Fibroblast of skin of left quadriceps (primary cell): ENCODE results near the gene TARS3.

Experiments
- DNase-seq, 2 experiments: peaks; one replicate each; pipeline ENCODE4 v3.0.0-alpha.2; 2013; ENCODE audit warnings: low read depth in 2 of 2

TARS3 gene

DNA sequence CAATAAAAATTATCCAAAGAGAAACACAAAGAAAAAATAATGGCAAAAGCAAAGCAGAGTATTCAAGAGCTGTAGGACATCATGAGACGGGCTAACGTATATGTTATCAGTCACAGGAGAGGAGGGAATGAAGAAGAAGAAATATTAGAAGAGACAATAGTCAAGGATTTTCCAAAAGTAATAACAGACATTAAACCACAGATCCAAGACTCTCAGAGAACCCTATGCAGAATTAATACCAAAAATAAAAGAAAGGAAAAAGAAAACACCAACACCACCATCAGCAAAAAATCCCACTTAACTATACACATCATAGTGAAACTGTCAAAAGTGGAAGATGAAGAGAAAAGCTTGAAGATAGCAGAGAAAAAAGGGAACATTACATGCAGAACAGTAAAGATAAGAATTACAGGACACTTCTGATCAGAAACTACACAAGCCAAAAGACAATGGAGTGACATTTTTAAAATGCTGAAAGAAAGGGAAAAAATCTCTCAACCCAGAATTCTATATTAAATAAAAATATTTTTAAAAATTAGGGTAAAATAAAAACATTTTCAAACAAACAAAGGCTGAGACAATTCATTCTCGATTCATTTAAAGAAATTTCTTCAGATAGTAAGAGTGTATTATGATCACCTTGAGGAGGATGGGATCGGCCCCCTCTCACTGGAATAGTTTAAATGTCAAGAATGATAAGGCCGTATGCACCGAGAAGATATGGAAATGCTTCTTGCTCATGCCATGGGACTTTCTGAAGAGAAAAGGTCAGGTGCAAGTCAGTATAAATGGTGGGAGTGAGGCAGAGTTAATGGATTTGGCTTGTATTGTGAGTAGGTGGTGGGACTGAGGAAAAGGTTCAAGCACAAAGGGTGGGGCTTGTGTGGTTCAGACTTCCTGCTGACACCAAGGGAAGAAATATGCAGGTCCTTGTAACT is 100.6 kb downstream of the TARS3 start:
- no peak for DNase-seq

DNA sequence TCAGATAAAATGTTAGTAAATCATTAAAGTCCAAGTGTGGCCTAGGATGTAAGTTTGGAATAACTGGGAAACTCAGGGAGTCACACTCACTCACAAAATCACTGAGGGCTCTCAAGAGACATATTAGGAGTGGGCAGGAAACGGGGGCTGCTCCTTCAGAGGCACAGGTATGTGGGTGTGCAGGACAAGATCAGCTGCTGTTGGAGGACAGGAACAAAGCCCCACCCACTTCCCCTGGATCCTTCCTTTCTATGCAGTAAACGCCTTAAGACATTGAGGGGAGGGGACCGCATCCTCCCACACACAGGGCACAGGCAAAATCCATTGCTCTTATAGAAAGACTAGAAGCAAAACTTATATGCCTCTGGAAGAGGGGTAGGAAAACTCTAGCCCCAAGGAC is 102.3 kb downstream of the TARS3 start:
- no peak for DNase-seq

DNA sequence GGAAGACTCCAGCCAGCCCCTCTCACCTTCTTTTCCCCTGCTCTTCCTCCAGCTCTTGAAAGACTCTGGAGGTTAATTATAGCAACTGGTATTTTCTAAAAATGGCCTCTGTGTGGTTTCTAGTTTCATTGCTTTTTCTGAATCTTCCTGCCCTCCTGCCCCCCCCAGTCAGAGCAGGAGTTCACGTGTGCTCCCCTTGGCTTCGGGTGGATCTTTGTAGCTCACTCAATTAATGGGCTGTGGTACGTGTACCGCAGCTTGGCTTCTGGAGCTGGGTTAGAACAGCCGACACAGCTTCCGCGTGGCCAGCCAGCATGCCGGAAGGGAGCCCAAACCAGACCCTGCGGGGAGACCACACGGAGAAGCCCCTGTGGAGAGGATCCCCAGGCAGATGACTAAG is 103.6 kb downstream of the TARS3 start:
- no peak for DNase-seq

DNA sequence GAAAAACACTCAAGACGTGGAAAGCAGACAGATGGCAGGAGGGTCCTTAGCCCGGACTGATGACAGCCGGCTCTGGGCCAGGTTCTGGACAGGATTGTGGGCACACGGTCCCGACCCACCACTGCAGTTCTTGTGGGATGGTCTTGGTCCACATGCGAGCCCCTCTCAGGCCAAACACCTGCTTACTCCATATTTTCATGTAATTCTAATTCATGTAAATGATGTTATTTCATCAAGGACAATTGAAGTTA is 104.7 kb downstream of the TARS3 start:
- DNase-seq: no peak

DNA sequence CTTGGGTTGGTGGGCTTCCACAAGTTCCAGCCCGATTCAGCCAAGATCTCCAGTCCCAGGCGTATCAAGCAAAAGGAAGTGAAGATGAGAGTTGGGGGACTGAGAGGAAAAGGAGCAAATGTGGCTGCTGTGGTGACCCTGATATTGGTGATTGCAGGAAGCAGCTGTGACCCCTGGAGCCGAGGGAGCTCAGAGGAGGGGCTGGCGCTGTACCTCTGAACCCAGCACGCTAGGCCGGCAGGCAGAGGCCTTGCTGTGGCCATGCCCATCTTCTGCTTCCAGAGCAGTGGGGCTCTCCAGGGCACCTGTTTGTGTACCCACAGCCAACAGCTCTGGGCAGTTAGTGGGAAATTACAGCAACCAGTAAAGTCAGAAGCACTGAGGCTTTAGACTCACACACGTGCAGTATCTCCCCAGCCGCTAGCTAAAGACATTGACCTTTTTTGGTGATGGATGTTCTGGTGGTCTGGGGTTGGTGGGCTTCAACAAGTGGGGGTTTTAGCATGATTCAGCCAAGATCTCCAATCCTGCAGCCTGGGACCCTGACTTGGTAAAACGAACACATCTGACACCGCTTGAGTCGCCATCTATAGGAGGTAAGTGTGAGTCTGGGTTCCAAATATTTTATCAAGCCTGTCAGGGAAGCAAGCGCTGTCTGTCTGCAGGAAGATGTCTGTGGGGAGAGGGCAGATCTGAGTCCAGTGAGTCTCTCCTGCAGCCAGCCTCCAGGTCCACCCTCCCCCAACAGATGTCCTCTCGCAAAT is 105.2 kb downstream of the TARS3 start:
- DNase-seq: no peak

DNA sequence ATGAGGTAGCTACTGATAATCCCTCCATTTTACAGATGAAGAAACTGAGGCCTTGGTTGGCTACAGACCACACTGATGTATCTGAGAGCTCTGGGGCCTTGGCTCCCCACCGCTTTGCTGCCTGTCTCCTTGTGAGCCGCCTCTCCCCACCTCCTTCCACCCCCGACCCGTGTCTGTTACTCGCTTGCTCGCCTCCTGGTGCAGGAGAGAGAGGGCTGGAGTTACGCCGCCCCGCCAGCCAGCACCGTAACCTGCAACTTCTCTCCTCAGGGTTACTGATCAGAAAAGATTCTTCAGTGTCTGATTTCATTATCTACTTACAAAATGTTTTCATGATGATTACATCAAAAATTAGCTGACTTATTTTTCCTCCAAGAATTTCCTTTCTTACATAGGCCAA is 106.2 kb downstream of the TARS3 start:
- DNase-seq: no peak

DNA sequence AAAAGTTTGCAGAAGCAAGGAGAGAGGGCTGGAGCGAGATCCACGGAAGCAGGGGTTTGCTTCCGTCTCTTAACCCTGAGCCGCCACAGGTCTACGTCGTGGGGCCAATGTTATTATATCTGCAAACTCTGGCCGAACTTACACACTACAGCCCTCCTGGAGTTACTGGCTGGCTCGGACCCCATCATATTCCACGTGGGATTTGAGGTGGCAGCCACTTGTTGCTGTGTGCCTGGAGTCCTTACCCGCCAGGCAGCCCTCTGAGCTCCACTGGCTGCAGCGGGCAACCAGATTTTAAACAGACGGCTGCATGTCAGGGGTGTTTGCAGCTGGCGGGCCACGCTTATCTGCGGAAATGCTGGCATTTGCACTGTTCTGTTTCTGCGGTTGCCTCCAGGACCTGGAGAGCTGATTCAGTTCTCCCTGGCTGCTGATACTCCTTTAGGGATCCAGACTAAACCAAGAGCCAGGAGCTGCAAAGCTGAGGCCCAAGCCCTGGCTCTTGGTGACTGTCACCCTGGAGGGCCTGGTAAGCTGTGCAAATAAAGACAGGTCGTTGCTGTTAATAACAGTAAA is 106.8 kb downstream of the TARS3 start:
- no peak for DNase-seq

DNA sequence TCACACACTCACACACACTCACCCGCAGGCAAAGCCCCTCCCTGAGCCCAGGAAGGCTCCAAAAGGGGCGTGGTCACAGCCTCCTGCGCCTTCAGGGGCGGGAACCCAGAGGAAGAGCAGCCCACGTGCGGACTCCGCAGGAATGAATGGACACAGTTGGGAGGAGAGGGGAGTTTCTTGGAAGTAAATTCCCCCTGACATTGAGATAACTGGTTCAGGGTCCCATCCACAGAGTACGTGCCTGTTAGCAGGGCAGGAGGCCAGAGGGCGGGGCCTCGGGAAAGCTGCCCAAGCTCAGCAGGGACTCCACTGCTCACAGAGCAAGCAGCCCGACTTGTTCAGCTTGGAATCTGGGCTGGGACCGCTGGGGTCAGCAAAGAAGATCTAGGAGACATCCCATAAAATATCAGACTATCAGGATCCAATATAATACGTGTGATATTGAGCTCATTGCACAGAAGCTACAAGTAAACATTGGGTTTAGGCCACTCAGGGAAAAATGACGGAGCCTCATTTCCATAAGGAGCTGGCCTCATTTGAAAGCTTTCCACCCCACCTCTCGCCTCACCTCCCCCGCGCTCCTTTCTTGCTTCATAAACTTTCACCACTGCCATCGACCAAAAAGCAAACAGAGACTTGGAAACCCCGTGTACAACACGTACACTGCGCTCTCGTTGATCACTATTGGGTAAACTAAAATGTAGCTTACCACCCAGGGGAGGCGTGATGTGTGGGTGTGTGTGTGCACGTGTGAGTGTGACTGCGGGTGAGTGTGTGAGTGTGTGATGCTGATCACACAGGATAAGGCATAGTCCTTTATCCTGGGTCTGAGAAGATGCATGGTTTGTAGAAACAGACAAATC is 108.1 kb downstream of the TARS3 start:
- DNase-seq: peak; percentile 55

DNA sequence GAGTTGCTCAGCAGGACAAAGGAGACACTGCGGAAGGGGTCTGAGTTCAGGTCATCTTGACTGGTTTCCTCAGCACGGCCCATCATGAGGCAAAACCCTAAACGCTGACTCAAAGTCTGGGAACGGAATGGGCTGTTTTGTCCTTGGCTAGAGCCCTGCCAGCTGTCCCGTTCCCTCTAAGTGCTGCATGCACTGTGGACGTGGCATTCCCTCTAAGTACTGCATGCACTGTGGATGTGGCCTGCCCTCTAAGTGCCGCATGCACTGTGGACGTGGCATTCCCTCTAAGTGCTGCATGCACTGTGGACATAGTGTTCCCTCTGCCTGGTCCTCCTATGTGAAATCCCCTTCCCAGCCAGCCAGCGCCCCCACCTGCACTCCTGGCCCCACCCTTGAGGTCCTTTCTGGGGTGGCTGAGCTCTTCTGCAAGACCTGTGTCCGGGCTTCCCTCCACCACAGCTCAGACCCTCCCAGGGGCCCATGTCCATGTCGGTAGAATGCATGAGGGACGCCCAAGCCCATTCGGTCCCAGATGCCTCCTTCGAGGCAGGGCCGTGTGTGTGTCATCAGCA is 108.8 kb downstream of the TARS3 start:
- no peak for DNase-seq

DNA sequence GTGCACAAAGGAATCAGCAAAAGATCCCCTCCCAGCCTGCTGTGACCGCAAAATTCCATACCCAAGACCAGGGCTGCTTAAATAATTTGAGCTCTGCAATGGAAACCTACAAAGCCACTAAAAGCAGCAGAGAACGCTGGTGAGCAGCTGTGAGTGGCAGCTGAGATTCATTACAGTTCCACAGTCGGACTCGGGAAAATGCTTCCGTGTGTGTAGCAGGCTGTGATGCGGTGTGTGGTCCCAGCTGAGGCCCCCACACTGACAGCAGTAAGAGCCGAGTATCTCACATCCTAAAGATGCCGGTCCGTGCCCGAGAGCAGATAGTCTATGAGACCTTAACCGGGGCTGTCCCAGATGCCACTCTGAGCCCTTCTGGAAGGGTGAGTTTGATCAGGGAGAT is 109.5 kb downstream of the TARS3 start:
- DNase-seq: no peak

DNA sequence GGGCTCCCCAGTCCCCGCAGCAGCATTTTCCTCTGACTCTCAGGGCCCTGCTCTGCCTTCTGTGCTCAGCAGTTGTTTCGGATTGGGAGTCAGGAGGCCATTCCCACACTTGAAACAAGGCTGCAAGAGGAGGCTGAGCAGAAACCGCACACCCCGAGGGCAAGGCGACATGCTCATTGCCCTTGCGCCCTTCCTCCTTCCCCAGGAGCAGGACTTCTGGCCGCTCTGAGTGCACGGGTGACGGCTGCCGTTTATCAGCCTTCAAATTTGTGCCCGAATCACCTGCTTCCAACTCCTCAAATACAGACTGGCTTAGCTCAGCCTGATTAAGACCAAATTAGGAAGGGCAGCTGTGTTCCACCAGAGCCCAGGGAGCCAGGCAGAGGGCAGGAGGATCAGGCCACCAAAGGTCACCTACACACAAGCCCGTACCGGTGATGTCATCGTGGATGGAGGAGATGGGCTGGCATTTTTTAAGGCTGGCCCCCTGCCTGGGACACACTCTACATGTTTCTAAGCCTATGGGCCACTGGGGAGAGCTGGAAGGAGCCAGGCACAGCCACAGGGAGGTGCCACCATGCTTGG is 110.2 kb downstream of the TARS3 start:
- DNase-seq: no peak

DNA sequence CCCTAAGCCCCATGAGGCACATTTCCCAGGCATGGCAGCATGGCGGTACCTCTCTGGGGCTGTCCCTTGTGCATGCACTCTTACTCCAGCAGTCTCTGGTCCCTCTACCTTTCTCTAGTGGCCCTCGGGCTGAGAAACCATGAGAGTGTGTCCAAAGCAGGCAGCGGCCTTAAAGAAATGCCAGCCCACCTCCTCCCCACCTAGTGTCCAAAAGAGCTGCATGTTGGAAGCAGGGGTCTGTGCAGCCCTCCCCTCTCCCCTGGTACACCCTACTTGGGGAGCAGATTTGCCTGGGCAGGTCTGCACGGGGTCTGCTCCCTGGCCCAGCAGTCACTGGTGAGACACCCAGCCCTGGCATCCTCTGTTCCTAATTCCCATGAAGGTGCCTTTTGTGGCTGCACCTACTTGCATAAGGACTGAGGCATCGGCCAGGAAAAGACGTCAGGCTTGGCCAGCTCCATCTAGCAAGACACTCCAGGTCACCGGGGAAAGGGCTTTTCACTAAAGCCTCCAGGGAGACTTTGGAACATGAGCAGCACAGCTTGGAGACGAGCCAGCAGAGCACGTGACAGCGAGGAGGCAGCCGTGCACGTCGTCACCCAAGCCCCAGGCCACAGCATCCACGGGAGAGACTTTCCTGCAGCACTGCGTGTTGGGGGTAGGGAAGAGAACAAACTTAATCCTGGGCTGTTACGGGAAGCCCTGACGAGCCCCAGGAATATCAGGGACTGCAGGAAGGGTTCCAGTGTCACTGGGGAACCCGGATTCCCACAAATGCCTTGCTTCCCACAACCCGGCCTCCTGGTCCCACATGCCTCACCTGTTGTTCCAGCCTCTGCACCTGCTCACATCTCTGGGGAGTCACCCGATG is 110.9 kb downstream of the TARS3 start:
- DNase-seq: no peak

DNA sequence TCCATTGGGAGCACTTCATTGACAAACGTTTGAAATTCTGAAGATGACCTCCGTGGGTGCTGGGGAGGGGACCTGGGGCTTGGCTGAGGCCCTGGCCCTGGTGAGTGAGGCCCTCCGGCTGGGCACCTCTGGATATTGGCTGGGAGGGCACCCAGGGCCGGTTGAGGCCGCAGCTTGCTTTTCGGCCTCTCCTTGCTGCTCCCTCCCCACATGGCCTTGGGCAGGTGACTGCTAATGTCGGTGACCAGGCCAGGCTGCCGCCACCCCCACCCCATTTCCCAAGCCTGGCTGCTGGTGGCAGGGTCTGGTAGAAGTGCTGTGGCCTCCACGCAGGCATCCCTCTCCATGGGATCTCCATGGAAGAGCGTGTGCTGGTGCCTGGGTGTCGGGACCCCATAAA is 111.6 kb downstream of the TARS3 start:
- DNase-seq: no peak

DNA sequence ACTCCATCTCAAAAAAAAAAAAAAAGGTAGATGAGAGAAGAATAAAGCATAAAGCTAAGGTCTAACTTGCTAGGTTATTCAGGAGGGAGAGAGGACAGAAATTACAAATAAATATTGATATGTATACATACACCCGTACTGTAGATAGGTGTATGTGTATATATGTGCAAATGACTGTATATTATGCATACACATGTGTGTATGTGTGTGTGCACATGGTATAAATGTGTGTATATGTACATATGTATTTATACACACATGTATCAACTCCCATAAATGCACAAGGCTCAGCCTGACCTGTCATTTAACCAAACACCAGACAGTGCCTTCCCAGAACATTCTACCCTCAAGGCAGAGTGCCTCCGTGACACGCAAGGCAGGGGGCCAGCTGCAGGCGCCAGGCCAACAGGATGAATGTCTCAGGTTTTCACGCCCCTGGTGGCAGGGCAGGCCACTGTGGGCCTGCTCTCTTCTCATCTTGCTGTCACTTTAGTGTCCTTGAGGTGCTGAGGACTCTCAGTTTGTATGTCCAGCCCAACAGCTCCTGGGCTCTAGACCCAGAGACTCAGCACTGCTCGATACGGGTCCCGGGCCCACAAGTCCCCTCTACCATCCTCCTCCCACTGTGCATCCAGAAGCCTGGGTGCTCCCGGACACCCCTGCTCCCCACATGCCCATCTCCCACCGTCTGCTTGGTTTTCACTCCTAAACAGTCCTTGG is 112.5 kb downstream of the TARS3 start:
- DNase-seq: no peak

DNA sequence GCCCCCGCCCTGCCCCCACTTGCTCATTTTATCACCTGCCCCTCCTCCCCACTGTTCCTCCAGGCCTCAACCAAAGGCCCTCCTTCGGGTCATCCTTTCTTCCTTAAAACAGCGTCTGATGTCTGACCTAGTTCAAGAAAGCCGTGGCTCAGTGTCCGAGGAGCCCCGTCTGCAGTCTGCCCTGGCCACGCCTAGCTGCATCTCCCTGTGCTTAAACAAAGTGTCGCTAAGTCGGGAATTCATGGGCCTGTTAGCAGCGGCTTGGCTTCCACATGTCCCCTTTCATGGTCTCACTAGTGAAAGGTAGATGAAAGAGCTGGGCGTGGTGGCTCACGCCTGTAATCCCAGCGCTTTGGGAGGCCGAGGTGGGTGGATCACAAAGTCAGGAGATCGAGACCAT is 113.3 kb downstream of the TARS3 start:
- no peak for DNase-seq

DNA sequence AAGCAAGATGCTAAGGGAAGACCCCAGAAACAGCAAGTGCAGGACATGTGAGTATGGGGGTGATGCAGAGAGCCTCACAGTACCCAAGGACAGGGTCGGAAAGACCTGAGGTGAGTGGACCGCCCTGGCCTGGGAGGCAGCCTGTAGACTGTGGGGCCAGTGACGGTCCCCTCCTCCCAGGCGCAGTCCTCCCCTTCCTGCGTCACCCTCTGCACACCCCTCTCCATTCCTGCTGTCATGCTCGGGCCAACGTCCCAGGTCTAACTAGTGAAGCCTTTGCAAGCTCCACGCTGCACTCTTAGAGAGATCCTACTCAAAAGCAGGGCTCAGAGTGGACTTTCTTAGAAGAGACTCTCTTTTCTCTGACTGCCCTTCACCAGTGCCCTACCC is 113.7 kb downstream of the TARS3 start:
- DNase-seq: no peak

DNA sequence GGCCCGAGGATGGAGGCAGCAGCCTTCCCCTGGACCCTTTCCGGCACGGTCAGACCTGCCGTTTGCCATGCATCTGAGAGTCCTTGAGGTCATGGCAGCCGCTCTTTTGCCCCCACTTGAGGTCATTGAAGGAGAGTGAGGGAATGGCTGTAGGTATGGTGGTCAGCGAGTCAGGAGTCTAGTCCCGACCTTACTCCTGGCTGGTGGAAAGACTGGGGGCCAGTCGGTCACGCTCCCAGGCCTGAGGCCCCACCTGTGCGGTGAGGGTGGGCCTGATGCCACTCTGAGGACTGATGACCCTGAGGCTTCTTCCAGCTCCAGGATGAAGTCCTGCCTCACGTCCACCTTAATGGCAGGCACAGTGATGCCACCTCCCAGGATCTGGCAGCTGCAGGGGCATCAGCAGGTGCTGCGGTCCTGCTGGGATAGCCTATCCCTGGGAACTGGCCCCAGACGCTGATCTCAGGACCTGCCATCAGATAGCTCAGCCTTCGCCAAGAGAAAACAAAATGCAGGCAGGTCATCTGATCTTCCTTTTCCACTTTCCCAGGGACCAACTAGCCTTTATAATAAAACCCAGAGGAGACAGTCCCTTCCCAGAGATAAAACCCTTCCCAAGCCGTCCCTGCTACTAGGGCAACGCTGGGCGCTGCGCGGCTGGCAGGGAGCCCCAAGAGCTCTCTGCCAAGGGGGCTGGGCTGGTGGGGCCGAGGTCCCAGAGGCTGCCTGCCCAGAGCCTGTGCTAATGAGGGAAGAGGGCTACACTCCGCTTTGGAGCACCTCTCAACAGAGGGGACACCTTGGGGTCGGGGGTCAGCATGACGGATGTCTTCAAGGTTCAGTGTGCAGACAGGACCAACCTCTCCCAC is 114.3 kb downstream of the TARS3 start:
- DNase-seq: no peak

DNA sequence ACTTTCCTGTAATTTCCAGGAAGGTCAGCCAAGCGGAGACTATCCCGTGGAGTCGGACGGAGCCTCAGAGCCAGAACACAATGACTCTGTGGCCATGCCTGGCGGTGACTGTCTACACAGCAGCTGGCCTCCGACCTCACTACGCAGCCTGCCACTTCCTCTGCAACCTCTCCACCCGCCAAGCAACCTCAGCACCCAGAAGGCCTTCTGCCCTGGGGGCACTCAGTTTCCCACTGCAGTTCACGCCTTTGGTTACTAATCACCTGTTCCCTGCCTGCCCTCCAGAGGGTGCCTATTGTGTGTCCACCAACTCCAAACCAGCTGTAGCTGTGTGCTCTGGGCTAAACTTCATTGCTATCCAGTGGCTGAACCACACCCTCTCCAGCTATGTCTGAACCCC is 116.1 kb downstream of the TARS3 start:
- no peak for DNase-seq

DNA sequence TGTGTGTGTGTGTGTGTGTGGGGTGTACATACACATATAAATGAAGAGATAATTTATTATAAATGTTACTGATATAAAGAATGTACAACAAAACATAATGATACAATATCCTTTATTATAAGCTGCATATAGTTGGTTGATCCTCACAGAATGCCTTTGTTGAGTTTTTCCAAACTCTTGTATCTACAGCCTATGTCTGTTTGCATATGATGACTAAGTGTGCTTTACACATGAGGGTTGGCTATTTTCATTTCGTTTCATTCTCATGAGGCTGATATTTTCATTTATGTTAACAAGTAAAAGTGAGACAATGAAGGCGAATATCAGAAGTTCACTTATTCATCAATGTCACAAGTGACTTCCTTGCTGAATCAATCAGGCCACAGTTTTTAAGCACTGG is 117.2 kb downstream of the TARS3 start:
- no peak for DNase-seq
